ENCODE data around the gene H2BW2.
"Not testable (repeated sequence)": the region's sequence is repeated elsewhere in the genome, so short reads cannot be mapped to it uniquely, and the experiment has no call there.

The H2BW2 gene

DNA sequence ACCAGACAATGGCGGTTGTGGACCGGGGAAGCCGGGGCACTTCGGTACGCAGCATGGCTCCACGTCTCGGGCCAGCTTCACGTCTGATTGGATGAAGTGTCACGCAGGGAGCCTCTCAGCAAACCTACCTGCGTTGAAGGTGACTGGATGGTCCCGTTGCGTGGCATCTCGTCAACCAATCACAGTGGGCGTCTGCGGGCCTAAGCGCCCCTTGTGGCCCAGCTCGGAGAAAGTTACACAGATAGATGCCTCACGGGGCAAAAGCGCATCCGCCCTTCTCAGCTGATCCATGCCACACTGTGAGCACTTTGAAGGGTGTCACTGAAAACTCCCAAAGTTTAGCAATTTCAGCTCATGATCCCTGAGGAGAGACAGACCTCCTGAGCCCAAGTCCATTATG lies 26.1 kb upstream of the H2BW2 start, which contains the start of gene H2BW1:
TSS of gene H2BW1 (minus strand) at position 103 of the 400 bp plus-strand sequence. CDS start 132 bp downstream, outside the sequence.
- no peak within 1 kb of the TSS for H3K27ac ChIP-seq (replicated peaks)
- no peaks in the 10 kb centered on the region for H3K27me3 ChIP-seq (ENCODE audit: insufficient read depth, poor library complexity, severe bottlenecking)
- no peak for DNase-seq (ENCODE audit: low read depth in 1 of 2, low spot score in 1 of 2)
- TF ChIP-seq GABPA (IDR thresholded peaks at IDR 0.05; ENCODE audit: low read depth) (no peak), SPI1 (IDR thresholded peaks at IDR 0.05; ENCODE audit: borderline replicate concordance, low read depth) (no peak), POLR2AphosphoS5 (IDR thresholded peaks at IDR 0.05; ENCODE audit: low read depth) (no peak)
- TF ChIP-seq, protein P1, sequence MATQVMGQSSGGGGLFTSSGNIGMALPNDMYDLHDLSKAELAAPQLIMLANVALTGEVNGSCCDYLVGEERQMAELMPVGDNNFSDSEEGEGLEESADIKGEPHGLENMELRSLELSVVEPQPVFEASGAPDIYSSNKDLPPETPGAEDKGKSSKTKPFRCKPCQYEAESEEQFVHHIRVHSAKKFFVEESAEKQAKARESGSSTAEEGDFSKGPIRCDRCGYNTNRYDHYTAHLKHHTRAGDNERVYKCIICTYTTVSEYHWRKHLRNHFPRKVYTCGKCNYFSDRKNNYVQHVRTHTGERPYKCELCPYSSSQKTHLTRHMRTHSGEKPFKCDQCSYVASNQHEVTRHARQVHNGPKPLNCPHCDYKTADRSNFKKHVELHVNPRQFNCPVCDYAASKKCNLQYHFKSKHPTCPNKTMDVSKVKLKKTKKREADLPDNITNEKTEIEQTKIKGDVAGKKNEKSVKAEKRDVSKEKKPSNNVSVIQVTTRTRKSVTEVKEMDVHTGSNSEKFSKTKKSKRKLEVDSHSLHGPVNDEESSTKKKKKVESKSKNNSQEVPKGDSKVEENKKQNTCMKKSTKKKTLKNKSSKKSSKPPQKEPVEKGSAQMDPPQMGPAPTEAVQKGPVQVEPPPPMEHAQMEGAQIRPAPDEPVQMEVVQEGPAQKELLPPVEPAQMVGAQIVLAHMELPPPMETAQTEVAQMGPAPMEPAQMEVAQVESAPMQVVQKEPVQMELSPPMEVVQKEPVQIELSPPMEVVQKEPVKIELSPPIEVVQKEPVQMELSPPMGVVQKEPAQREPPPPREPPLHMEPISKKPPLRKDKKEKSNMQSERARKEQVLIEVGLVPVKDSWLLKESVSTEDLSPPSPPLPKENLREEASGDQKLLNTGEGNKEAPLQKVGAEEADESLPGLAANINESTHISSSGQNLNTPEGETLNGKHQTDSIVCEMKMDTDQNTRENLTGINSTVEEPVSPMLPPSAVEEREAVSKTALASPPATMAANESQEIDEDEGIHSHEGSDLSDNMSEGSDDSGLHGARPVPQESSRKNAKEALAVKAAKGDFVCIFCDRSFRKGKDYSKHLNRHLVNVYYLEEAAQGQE (IDR thresholded peaks at IDR 0.05; ENCODE audit: insufficient replicate concordance, low read depth) = no peak
- TF ChIP-seq, protein P2, sequence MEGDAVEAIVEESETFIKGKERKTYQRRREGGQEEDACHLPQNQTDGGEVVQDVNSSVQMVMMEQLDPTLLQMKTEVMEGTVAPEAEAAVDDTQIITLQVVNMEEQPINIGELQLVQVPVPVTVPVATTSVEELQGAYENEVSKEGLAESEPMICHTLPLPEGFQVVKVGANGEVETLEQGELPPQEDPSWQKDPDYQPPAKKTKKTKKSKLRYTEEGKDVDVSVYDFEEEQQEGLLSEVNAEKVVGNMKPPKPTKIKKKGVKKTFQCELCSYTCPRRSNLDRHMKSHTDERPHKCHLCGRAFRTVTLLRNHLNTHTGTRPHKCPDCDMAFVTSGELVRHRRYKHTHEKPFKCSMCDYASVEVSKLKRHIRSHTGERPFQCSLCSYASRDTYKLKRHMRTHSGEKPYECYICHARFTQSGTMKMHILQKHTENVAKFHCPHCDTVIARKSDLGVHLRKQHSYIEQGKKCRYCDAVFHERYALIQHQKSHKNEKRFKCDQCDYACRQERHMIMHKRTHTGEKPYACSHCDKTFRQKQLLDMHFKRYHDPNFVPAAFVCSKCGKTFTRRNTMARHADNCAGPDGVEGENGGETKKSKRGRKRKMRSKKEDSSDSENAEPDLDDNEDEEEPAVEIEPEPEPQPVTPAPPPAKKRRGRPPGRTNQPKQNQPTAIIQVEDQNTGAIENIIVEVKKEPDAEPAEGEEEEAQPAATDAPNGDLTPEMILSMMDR (IDR thresholded peaks at IDR 0.05; ENCODE audit: insufficient read depth, low read length) = no peak
- H3K4me3 ChIP-seq (replicated peaks; ENCODE audit: insufficient read depth, low read length) = no peak within 1 kb of the TSS

DNA sequence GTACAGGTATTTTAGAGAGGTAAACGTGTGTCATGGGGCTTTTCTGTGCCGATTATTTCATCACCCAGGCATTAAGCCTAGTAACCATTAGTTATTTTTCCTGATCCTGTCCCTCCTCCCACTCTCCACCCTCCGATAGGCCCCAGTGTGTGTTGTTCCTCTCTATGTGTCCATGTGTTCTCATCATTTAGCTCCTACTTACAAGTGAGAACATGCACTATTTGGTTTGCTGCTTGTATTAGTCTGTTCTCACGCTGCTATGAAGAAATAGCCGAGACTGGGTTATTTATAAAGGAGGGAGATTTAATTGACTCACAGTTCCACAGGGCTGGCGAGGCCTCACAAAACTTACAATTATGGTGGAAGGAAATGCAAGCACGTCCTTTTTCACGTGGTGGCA lies 24.2 kb upstream of the H2BW2 start:
- not testable (repeated sequence) for H3K27ac ChIP-seq (replicated peaks); DNase-seq (ENCODE audit: low read depth in 1 of 2, low spot score in 1 of 2); H3K4me3 ChIP-seq (replicated peaks; ENCODE audit: insufficient read depth, low read length); H3K27me3 ChIP-seq (ENCODE audit: insufficient read depth, poor library complexity, severe bottlenecking)

DNA sequence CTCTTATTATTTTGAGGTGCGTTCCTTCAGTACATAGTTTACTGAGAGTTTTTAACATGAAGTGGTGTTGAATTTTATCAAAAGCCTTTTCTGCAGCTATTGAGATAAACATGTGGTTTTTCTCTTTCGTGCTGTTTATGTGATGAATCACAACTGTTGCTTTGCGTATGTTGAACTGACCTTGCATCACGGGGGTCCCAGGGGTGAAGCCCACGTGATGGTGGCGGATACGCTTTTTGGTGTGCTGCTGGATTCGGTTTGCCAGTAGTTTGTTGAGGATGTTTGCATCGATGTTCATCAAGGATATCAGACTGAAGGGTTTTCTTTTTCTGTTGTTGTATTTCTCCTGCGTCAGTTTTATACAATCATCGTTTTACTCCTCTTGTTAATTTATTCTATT lies 21.6 kb upstream of the H2BW2 start:
- TF ChIP-seq GABPA (IDR thresholded peaks at IDR 0.05; ENCODE audit: low read depth) (no peak), SPI1 (IDR thresholded peaks at IDR 0.05; ENCODE audit: borderline replicate concordance, low read depth) (no peak), POLR2AphosphoS5 (IDR thresholded peaks at IDR 0.05; ENCODE audit: low read depth) (no peak)
- TF ChIP-seq, protein P1 (IDR thresholded peaks at IDR 0.05; ENCODE audit: insufficient replicate concordance, low read depth) = no peak
- TF ChIP-seq, protein P2 (IDR thresholded peaks at IDR 0.05; ENCODE audit: insufficient read depth, low read length) = no peak
- no peak overlapping the region for H3K4me3 ChIP-seq (replicated peaks; ENCODE audit: insufficient read depth, low read length)

DNA sequence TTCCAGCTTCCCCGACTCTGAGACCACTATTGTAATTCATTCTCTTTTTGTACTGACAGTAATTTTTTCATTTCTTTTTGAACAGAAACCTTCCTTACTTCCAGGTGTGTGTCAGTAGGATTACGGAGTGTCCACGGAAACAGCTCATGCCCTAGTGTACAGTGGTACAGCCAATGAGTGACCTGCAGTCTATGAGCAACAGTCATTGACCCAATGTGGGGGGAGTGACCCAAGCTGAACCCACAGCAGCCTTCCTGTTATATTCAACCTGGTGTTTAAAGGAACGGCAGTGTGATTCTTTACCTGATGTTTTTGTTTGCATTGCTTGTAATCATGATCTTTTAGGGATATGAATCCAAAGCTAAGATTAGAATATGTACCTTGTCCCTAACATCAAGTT lies 1.2 kb downstream of the H2BW2 start:
- DNase-seq (ENCODE audit: low read depth in 1 of 2, low spot score in 1 of 2) = no peak
- Histone ChIP-seq H3K27ac (replicated peaks) (no peak overlapping the region), H3K27me3 (ENCODE audit: insufficient read depth, poor library complexity, severe bottlenecking) (no peaks in the 10 kb centered on the region), H3K4me3 (replicated peaks; ENCODE audit: insufficient read depth, low read length) (no peak overlapping the region)
- TF ChIP-seq SPI1 (IDR thresholded peaks at IDR 0.05; ENCODE audit: borderline replicate concordance, low read depth) (no peak), POLR2AphosphoS5 (IDR thresholded peaks at IDR 0.05; ENCODE audit: low read depth) (no peak), GABPA (IDR thresholded peaks at IDR 0.05; ENCODE audit: low read depth) (no peak)
- TF ChIP-seq, protein P1 (IDR thresholded peaks at IDR 0.05; ENCODE audit: insufficient replicate concordance, low read depth) = no peak
- TF ChIP-seq, protein P2 (IDR thresholded peaks at IDR 0.05; ENCODE audit: insufficient read depth, low read length) = no peak

More for the DNA sequence above, 21.6 kb upstream of the H2BW2 start:
- no peaks in the 10 kb centered on the region for H3K27me3 ChIP-seq (ENCODE audit: insufficient read depth, poor library complexity, severe bottlenecking)
- no peak overlapping the region for H3K27ac ChIP-seq (replicated peaks)
- no peak for DNase-seq (ENCODE audit: low read depth in 1 of 2, low spot score in 1 of 2)
